DND-41 (cell line): ENCODE results near the gene MACROD2.

Experiments
- CTCF ChIP-seq: IDR thresholded peaks from 2 replicates; pipeline ENCODE4 v1.5.1; 2012; ENCODE audit warnings: borderline replicate concordance, low read length, moderate library complexity, mild to moderate bottlenecking; ENCODE audit not compliant: poor library complexity, severe bottlenecking; ENCODE audit errors: extremely low read depth
- EZH2 ChIP-seq: IDR thresholded peaks from 3 replicates; pipeline ENCODE4 v1.6.1; 2012; ENCODE audit warnings: borderline replicate concordance, low read depth, mild to moderate bottlenecking, moderate library complexity, low read length, inconsistent platforms; ENCODE audit not compliant: severe bottlenecking

GRCh38 chr20:15288106-15288505 is 1292.8 kb downstream of the MACROD2 start:
- TF ChIP-seq CTCF (no peak), EZH2 (no peak)
